Anterior cingulate cortex (tissue), 58 donors: ENCODE data around the gene RASSF6.
"Not testable (repeated sequence)": the region's sequence is repeated elsewhere in the genome, so short reads cannot be mapped to it uniquely, and the experiment has no call there.

Source experiments
- DNase-seq, 58 donors: peaks; one replicate each; lab custom pipeline; 2025; lab: John Stamatoyannopoulos, UW

RASSF6 gene, protein sequence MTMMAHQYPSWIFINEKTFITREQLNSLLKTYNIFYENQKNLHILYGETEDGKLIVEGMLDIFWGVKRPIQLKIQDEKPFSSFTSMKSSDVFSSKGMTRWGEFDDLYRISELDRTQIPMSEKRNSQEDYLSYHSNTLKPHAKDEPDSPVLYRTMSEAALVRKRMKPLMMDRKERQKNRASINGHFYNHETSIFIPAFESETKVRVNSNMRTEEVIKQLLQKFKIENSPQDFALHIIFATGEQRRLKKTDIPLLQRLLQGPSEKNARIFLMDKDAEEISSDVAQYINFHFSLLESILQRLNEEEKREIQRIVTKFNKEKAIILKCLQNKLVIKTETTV

DNA sequence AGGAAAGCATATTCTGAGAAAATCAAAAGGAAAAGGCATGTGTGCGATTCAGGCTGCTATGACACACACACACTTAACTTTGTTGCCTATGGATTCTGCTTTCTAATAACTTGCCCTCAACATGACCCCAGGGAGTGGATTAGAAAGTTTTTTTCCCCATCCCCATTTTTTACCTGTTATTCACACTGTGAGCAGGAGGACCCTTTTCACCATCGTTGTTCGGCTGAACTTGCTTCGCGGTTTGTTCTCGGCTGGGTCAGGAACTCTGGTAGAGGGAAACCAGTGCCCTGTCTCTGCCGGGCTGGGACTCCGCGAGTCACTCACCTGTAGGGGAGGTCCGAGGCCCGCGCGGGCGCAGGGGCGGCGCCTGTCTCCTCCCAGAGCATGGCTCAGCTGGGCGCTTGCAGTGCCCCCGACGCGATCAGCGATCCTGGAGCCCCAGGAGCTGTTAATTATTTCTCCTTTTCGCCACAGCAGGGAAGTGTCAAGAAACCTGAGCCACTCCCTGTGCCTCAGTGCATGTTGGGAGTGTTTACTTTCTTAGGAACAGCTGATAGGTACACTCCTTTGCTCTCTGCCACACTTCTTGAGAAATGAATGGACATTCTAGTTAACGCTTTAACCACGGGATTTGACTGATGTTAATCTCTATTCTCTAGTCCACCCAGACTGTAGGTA, at the start of gene RASSF6:
TSS of gene RASSF6 (minus strand) at position 322 of the 678 bp plus-strand sequence. CDS start 8,641 bp downstream, outside the sequence.
- no peak for DNase-seq

DNA sequence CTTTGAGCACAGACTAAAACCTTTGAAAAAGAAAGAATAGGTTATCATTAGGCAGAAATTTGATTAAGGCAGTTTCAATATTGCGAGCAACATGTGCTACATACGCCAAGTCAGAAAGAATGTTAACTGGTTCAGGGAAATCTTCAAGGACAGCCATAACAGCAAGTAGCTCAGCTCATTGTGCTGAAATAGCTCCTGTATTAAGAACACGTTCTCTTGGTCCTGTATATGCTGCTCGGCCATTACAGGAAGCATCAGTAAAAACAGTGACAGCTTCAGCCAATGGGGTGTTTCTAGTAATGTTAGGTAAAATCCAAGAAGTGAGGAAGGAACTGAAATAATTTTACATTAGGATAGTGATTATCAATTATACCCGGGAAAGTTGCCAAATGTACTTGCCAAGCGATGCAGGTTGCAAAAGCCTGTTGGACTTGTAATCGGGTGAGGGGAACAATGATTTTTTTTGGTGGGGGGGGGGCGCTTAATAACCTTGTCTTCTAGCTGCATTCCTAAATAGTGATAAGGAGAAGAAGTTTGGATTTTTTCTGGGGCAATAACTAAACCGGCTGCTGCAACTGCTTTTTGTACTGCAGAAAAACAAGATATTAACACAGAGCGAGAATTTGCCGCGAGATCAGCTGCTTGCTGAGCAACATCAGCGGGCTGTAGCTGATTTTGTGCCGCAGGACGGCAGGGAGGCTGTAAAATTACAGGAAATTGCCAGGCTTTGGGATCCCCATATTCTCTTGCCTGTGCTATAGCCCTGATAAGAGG, 49.4 kb upstream of the RASSF6 start:
- DNase-seq = no peak

DNA sequence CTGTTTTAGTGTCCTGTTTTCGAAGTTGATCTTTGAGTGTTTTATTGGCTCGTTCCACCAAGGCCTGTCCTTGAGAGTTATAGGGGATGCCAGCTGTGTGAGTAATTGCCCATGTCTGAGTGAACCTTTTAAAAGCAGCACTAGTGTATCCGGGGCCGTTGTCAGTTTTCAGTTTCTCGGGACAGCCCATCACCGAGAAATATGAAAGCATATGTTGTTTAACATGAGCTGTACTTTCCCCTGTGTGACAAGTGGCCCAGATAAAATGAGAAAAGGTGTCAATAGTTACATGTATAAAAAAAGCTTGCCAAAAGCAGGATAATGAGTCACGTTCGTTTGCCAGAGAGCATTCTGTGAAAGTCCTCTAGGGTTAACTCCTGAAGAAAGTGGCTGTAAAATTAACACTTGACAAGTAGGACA, 48.6 kb upstream of the RASSF6 start:
- DNase-seq = no peak

GRCh38 chr4:73665924-73666323, 45.7 kb upstream of the RASSF6 start:
- not testable (repeated sequence) for DNase-seq

- DNase-seq = no peak
These were observed 44.2 kb upstream of the RASSF6 start for GRCh38 chr4:73664470-73664869.

- DNase-seq = no peak
These were observed 43.3 kb upstream of the RASSF6 start for GRCh38 chr4:73663576-73663975.

DNA sequence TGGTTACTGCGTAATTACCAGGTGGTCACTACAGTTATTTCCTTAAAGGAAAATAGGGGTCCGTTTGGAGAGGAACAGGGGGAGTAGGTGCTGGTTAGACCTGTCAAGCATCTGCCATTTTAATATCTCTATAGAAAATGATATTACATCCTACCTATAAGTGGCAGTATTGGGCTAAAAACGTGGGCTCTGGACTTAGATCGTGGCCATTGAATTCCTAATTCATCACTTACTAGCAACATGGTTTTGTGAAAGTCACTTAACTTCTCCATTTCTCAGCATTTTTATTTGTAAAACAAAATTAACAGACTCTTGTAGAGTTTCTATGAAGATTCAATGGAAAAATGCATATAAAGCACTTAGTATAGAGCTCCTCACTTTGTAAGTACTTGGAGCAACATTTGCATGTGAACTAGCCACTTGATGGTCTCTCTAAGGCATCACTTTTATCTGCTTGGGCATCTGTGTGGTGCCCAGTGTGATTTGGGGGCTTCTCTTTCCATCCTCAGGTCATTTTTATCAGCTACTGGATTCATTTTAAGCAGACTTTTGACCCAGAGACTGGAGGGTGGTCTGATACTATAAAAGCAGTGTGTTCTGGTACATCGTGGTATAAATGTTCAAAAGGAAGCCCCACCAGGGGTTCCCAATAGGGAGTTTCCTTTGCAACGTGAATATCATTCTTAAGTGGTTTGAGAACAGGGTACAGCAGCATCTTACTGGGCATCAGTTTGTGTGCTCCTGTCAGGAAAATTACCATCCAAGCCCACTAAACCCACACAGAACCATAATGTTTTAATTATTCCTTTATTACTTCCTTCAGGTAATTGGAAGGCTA, 42.7 kb upstream of the RASSF6 start:
- no peak for DNase-seq

- DNase-seq = no peak
These were observed 41.4 kb upstream of the RASSF6 start for GRCh38 chr4:73661646-73662119.

GRCh38 chr4:73660808-73661207, 40.6 kb upstream of the RASSF6 start:
- no peak for DNase-seq

DNA sequence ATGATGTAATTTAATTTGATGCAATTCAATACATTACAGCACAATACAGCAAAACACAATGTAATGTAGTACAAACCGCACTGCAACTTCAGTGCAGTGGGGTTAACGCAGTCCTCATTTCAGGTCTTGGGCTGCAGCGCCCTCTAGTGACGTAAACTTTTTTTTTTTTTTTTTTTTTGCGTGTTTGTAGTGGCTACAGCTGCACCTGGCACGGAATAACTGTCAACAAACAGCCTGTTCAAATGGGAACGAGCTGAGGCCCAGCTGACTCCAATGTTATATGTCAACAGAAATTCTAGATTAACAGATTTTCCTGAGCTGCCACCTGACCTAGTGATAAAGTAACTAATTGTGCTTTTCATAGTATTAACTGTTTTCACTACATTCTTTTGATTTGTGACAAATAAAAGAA, 33.5 kb upstream of the RASSF6 start:
- peak in 16 of 58 donors; percentile 2 to 66 (median 21) for DNase-seq

- no peak for DNase-seq
These were observed 30.0 kb upstream of the RASSF6 start for GRCh38 chr4:73650250-73650649.

DNA sequence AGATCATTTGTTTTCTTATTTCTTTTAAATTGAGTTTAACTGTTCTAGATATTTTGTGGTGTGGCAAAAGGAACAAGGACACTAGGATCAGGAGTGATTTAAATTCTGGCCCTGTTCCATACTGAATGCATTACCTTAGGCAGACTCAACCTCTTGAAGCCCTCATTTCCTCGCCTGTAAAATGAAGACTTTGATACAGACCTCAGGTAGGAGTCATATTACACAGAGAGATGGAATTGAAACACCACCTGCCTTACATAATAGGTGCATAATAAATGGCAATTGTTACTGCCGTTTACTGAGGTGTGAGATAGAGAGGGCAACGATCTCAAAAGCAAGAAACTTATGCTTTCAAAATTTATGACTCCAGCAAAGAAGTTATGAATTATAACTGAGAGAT, 28.2 kb upstream of the RASSF6 start:
- no peak for DNase-seq

GRCh38 chr4:73646117-73646516, 25.9 kb upstream of the RASSF6 start:
- DNase-seq = no peak

- no peak for DNase-seq
These were observed 11.5 kb upstream of the RASSF6 start for GRCh38 chr4:73631565-73632226.

- DNase-seq = not testable (repeated sequence)
These were observed 8.6 kb upstream of the RASSF6 start for GRCh38 chr4:73628834-73629233.

- DNase-seq = no peak
These were observed 1.1 kb upstream of the RASSF6 start for GRCh38 chr4:73621357-73621756.

GRCh38 chr4:73619346-73619745, 890 bp downstream of the RASSF6 start:
- no peak for DNase-seq

DNA sequence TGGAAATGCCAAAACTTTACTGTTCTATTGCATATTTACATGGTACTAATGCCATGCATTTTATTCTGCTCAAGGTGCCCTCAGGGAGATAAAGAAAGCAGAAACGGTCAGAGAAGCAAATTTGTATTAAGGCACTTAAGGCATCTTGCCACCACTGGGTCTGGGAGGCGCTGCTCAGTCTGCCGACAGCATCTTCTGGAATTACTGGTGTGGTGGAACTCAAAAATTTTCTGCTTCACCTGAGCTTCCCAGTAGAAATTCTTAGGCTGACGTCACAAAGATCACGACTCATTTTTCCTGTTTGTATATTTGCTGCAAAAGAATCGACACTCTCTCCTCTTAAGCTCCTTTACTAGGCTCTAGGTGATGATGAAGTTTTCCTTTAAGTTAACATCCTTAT, 3.0 kb downstream of the RASSF6 start:
- no peak for DNase-seq

GRCh38 chr4:73615613-73616012, 4.6 kb downstream of the RASSF6 start:
- no peak for DNase-seq
